GM18526 (cell line): Measurements from ENCODE around the gene SEC16A.

ENCODE experiments used
- POLR2A ChIP-seq: IDR thresholded peaks from 3 replicates; pipeline ENCODE4 v1.6.1; 2011; ENCODE audit not compliant: insufficient read length; ENCODE audit errors: extremely low read depth

SEC16A gene

DNA sequence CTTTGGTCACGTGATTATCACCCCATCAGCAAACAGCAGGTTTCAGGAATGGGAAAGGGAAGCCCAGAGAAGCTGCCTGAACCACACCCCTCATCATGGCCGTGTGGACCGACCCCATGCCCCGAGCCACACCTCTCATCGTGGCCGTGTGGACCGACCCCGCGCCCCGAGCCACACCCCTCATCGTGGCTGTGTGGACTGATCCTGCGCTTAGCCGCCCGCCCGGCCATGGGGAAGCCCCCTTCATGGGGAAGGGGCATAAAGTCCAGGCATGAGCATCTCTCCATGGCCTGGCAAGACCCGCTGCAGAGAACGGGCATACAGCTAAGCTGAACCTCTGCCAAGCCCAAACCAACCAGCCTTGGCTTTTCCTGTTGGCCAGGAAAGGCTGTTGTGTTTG is 89.3 kb downstream of the SEC16A start:
- no peak for TF ChIP-seq POLR2A

DNA sequence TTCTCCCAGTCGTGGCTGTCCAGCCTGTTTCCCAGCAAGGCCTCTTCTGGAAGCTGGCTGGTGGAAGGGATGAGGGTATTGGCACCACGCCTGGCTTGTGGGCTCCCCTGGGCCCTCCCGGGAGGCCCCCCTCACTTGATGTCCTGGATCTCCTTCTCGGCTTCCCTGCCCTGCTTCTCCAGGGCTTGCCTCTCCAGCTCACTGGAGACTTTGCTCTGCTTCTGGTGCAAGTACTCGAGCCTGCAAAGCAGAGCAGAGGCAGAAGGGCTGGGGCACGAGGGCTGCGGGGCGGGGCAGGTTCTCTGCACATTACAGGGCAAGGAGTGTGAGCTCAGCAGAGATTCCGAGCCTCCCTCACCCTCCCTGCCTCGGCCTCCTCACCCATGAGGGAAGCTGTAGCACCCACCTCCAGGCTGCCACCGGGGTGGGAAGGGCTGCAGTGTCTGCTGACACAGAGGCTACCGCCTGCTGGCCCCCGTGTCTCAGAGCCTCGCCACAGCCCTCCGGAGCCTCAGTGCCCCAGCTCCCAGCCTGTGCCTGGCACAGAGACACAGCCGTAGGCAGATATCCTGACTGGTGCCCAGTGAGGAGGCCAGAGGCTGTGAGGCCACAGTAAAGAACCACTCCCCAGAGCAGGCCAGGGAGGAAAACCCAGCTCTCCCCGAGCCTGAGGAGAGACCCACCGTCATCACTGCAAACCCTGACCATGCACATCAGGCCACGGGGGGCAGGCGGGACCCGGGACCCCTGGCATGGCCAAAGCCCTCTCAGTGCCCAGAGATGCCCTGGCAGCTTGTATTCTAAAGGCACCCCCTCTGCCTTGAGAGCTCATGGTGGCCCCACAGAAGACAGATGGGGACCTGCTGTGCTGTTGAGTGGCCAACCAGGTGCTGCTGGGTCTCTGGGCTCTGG is 90.0 kb downstream of the SEC16A start:
- TF ChIP-seq POLR2A, result no peak

DNA sequence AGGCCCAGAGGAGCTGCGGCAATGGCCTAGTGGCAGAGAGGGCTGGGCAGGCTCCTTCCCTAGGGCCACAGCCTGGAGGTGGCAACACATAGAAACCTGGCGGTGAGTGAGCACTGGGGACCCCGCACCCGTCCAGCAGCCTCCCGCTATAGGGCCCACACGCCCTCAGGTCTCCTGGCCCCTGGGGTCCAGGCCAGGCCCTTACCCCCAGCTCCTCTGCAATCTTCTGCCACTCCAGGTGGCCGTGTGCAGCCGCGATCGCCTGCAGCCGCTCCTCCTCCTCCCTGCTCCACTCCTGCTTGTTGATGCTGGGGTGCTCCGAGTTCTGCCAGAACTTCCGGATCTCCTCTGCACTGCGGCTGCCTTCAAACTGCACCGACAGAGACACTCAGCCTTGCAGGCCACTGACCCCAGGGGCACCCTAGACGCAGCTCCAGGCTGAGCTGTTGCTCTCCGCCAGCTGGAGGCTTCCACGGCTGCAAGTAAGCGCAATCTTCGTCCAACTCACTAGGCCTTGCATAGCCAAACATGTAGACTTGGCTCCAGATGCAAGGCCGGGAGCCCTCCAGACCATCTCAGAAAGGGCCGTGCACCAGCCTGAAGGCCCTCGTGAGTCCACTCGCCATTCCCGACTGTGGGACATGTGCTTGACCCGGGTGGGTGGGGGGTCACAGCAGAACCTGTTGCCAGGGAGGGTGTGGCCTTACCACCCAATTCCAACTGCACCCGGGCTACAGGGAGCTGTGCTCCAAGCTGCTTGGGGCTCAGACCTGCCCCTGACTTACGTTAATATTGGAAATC is 90.9 kb downstream of the SEC16A start:
- no peak for TF ChIP-seq POLR2A
